Lower leg skin (tissue), 3 donors: Measurements from ENCODE around the gene HILPDA.

Experiments
- CTCF ChIP-seq, 3 donors: fragments of 450-650 bp; IDR thresholded peaks; one replicate each; pipeline ENCODE4 v1.5.1; 2016; ENCODE audit warnings: antibody characterized with exemption in 3 of 3, mild to moderate bottlenecking in 3 of 3, moderate library complexity in 2 of 3
- POLR2A ChIP-seq, 2 donors: fragments of 450-650 bp; IDR thresholded peaks; one replicate each; pipeline ENCODE4 v1.6.1; 2016 to 2017; ENCODE audit warnings: antibody characterized with exemption in 2 of 2, mild to moderate bottlenecking in 1 of 2, moderate library complexity in 1 of 2

DNA sequence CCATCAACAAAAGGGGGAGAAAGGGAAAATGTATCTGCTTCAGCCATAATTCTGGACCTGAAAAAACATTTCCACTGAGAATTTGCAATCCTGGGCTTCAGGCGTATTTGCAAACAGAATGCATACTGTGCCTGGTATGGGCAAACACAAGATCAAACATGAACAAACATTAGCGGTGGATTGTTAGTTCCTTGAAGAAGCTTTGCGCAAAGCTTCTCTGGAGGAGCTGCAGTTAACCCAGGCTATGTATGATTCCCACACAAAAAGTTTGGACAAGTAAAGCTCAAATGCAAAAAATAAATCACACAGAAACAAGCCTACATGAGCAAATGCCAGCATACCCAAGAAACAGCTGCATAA lies 20.4 kb upstream of the HILPDA start:
- TF ChIP-seq POLR2A (IDR thresholded peaks at IDR 0.05) (no peak), CTCF (IDR thresholded peaks at IDR 0.05) (no peak)
